ENCODE measurements around the gene RNF223.
"Not testable (repeated sequence)": the region's sequence is repeated elsewhere in the genome, so short reads cannot be mapped to it uniquely, and the experiment has no call there.

Gene RNF223

GRCh38 chr1:1060281-1061000, 13.7 kb downstream of the RNF223 start:
- ChIA-PET POLR2A (no interaction called here), CTCF (interaction anchor here (0.8 to 9.2 kb wide), 5 partner anchors 7 to 77 kb away, joined by 3 to 152 read pairs (median 3); partner anchors contain the start of gene PERM1)
- DNase-seq (ENCODE audit: low read depth, low spot score) = no peak
- H3K4me3 ChIP-seq (ENCODE audit: low read depth, low read length) = no peak overlapping the region
- no peak for TF ChIP-seq CTCF (IDR thresholded peaks at IDR 0.05; ENCODE audit: insufficient read depth, low read length, missing control alignments)

- TF ChIP-seq CTCF (IDR thresholded peaks at IDR 0.05; ENCODE audit: insufficient read depth, low read length, missing control alignments) = no peak
- POLR2A ChIA-PET = no interaction called here
- no peak for DNase-seq (ENCODE audit: low read depth, low spot score)
- CTCF ChIA-PET = interaction anchor here (0.8 to 9.2 kb wide), 7 partner anchors 8 to 76 kb away, joined by 3 to 152 read pairs (median 3); partner anchors contain the start of gene PERM1
- peak overlapping the region; percentile 56 for H3K4me3 ChIP-seq (ENCODE audit: low read depth, low read length)
Measured at GRCh38 chr1:1059494-1060280, 14.4 kb downstream of the RNF223 start.

- TF ChIP-seq CTCF (IDR thresholded peaks at IDR 0.05; ENCODE audit: insufficient read depth, low read length, missing control alignments) = peak; percentile 33
- peak overlapping the region; percentile 56 for H3K4me3 ChIP-seq (ENCODE audit: low read depth, low read length)
- DNase-seq (ENCODE audit: low read depth, low spot score) = no peak
- ChIA-PET POLR2A (no interaction called here), CTCF (interaction anchor here (1.1 to 9.2 kb wide), 4 partner anchors 9 to 76 kb away, joined by 3 to 152 read pairs (median 3); partner anchors contain the start of gene PERM1)
Measured at GRCh38 chr1:1058921-1059493, 15.1 kb downstream of the RNF223 start.

GRCh38 chr1:1058088-1058905, 15.8 kb downstream of the RNF223 start:
- H3K4me3 ChIP-seq (ENCODE audit: low read depth, low read length) = peak overlapping the region; percentile 56
- TF ChIP-seq CTCF (IDR thresholded peaks at IDR 0.05; ENCODE audit: insufficient read depth, low read length, missing control alignments) = no peak
- no peak for DNase-seq (ENCODE audit: low read depth, low spot score)
- ChIA-PET CTCF (interaction anchor here (1.1 to 9.2 kb wide), 2 partner anchors 11 to 75 kb away, joined by 3 to 152 read pairs; partner anchors contain the start of gene PERM1), POLR2A (no interaction called here)

GRCh38 chr1:1057769-1058087, 16.4 kb downstream of the RNF223 start:
- POLR2A ChIA-PET; H3K4me3 ChIP-seq (ENCODE audit: low read depth, low read length); CTCF ChIA-PET; DNase-seq (ENCODE audit: low read depth, low spot score): not testable (repeated sequence)
